Activated CD4-positive, alpha-beta T cell treated with anti-CD3 and anti-CD28 coated beads, Interleukin-2, amount 50 U/mL, for 16 hours (primary cell): ENCODE results near the gene CCDC78.

Source experiments
- DNase-seq: peaks from one replicate; pipeline ENCODE4 v3.0.0-alpha.2; 2020

CCDC78 gene

DNA sequence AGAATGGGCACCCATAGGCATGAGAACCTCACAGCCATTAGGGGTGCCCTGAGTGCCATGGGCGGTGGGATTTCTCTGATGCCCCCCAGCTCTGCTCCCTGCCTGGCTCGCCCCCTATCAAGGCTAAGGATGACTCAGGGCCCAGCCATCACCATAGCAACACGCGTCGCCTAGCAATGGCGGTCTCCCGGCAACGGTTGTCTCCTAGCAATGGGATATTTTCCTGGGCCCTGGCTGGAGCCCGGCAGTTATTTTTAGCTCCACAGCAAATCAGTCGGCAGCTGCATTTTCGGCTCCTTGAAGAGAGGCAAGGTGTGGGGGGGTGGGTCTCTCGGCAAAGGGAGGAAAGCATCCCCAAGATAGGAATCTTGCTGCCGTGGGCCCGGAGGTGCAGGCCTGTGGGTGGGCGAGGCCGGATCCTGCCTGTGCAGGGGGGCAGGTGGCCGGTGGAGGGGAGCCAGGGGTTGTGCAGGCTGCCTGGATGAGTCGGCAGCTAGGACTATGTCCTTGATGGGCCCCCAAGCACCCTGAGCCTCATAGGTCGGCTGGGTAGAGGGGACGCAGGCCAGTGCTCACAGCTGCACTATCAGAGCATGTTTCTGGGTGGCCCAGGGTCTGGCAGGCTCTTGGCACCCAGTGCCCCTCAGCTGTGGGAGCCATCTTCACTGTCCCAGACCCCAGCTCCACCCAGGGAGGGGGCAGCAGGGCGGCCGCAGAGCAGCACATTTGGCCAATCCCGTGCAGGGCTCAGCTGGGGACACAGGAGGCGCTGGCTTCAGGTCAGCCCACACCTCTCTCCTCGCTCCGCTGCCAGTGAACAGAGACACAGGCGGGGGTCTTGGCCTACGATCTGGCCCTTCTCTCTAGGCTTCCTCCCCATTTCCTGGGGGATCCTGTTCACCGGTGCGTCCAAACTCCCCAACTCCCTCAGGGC is 16.4 kb downstream of the CCDC78 start:
- DNase-seq: no peak

DNA sequence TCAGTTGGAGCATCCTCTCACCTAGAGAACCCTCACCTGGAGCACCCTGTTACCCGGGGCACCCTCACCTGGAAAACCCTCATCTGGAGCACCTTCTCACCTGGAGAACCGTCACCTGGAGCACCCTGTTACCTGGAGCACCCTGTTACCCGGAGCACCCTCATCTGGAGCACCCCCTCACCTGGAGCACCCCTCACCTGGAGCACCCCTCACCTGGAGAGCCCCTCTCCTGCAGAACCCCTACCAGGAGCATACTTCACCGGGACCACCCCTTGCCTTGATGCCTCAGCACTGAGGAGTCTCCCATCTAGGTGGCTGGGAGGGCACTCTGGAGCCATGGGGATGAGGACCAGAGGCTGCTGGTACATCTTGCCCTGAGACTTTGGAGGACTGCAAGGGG is 17.3 kb downstream of the CCDC78 start:
- no peak for DNase-seq

- no peak for DNase-seq
These were observed 18.2 kb downstream of the CCDC78 start for GRCh38 chr16:708019-708418.

- no peak for DNase-seq
These were observed 19.1 kb downstream of the CCDC78 start for GRCh38 chr16:707062-707538.

- DNase-seq: no peak
These were observed 19.8 kb downstream of the CCDC78 start for GRCh38 chr16:706189-707061.

DNA sequence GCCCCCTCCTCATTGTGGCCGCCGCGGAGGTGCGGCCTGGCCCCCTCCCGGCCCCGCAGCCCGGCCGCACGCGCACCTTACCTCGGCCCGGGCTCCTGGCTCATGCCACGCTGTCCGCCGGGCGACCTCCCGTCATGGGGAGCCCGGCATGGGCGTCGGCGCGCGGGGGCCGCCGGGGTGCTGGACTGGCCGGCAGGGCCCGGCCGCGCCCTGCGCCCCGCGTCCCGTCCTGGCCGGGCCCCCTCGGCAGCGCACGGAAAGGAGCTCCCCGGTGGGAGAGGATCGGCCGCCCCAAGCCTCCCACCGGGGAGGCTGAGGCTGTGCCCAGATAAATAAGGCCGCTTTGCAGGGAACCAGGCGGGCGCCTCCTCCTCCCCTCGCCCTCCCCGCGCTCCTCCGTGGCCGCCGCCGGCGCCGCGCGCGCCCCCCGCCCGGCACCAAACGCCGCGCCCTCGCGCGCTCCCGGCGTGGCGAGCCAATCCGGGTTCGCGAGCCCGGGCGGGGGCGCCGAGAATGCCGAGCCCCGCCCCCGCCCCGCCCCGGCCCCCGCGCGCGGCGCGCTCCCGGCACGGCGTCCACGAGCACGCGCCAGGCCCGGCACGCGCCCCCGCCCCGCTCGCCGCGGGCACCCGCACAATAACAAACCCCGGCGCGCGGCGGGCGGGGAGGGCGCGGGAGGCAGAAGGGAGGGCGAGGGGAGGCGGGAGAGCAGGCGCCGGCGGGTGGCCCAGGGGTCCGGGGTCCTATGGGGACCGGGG is 20.6 kb downstream of the CCDC78 start, which contains the start of gene FBXL16:
TSS of gene FBXL16 (minus strand) at position 371 of the 758 bp plus-strand sequence. CDS start 8,396 bp downstream, outside the sequence.
- DNase-seq: no peak

DNA sequence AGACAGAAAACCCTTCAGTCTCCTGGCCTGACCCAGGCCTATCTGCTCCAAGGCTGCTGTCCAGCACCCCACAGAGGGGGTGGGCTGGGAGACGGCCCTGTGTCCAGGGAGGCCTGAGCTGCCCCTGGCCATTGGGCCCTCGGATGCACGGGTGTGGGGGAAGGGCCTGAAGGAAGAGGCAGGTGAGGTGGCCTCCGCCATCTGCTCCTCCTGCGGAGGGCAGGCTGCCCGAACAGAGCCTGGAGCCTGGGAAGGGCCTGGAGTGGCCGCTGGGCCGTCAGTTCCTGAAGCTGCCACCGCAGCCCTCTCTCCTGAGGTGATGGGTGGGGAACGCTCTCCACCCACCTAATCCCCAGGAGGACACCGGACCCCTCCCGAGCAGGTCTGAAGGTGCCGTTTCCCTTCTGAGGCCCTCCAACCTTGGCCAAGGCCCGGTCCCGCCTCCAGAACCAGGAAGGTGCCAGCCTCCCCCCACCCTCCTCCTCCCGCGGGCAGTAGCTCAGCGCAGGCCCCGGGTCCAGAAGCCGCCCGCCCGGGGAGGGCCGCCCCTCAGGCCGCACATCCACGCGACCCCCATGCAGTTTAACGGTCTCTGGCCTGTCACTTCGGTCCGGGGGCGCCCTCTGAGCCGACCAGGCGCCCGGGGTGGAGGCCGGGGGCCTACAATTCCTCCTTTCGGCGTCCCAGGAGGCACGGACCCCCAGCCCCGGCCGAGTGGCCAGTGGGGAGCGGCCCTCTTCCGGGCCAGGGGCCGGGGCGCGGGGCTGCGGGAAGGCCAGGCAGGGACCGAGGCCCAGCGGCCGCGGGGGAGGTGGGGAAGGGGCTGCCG is 21.5 kb downstream of the CCDC78 start:
- DNase-seq: no peak

- no peak for DNase-seq
These were observed 22.2 kb downstream of the CCDC78 start for GRCh38 chr16:704047-704446.

DNA sequence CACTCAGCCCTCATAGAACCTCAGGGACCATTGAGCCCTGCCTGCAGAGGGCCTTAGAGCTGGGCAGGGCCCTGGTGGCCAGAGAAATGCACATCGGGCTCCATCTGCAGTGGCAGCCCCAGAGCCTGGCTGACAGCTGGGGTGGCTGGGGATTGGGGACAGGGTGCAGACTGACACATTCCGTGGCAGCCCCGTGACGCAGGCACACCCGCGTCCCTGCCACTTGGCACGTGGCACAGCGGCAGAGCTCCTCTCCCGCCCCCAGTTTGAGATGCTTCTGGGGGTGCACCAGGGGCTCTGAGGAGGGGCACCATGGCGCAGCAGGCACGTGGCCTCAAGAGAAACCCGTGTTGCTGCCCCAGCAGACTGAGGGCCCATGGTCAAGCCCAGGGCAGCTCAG is 22.8 kb downstream of the CCDC78 start:
- no peak for DNase-seq

DNA sequence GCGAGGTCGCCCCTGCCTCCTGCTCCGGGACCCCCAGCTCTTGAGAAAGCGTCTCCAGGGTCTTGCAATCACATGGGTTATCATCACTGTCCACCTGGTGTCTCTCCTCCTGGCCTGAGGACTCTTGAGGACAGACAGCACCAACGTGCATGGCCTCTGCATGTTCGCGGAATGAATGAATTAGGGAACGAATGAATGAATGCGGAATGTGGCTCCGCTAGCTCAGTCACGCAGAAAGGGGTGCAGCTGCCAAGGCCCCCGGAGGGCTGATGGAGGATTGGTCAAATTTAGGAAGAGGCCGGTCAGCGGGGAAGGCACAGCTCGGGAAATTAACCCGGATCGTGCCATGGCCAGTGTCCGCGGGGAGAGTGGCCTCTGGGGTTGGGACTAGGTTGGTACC is 23.9 kb downstream of the CCDC78 start:
- DNase-seq: no peak

- no peak for DNase-seq
These were observed 25.3 kb downstream of the CCDC78 start for GRCh38 chr16:700684-701584.

DNA sequence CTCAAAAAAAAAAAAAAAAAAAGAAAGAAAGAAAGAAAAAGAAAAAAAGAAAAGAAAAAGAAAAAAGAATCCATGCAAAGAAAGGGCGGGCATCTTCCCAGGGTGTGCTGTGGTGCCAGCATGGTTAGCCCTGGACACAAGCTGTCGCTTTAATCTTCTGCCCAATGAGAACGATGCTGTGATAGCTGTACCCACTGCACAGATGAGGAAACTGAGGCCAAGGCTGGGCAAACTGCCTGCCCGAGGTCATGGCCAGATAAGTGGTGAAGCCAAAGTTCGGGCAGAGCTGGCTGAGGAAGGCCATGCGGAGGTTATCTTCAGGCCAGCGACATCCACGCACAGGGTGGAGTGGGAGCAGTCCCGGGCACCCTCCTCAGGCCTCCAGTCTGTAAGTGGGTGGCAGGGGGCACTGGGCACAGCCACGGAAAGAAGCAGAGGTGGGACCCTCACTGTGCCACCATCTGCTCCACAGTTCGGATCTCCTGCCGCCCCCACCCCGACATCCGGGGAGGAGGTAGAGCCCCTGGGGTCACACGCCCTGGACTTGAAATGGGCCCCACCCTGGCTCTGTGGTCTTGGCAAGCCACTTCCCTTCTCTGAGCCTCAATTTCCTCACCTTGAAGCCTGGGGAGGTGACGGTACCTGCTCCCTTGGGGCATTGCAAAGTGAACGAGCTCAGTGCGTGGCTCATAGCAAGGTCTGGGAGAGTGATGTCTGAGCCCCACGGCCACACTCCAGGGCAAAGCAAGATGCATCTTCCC is 27.2 kb downstream of the CCDC78 start:
- no peak for DNase-seq

DNA sequence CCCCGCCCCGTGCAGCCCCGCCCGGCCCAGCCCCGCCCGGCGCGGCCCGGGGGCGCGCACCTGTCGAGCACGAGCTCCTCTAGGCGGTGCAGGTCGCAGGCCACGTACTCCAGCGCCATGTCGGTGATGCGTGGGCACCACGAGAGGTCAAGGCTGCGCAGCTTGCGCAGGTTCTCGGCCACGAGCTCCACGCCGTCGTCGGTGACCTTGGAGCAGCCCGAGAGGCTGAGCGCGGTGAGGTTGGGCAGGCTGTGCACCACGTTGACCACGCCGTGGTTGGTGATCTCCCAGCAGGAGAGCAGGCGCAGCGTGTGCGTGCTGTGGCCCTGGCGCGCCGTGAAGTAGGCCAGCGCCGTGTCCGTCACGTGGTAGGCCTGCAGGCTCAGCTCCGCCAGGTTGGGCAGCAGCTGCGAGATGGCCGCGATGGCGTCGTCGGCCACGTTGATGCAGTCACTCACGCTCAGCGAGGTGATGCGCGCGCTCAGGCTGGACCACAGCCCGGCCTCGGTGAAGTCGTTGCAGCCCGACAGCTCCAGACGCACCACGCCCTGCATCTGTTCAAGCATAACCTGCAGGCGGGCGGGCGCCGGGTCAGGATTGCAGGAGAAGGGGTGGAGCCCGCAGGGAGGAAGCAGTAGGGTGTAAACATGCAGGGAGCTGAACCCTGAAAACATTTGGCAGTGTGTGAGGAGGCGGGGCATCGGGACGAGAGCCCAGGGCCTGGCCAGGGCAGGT is 30.7 kb downstream of the CCDC78 start:
- peak; percentile 67 for DNase-seq

DNA sequence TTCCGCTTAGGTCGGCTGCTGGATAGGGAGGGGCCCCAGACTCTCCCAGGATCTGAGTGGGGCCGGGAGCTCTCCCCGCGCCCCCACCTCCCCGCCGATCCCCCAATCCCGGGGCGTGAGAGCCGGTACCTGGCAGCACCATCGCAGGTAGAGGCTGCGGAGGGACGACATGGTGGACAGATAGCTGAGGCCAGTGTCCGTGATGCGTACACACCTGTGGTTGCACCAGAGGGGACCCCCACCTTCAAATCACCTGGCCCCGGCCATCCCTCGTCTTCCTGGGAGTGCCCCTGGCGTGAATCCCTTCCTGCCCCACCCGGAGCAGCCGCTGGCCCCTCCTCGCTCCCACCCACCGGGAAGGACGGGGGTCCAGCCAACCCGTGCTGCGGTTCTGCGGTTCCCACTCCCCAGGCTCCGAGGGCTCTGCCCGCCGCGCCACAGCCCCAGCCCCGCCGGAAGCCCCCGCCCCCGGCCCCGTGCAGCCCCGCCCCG is 31.3 kb downstream of the CCDC78 start:
- DNase-seq: no peak

DNA sequence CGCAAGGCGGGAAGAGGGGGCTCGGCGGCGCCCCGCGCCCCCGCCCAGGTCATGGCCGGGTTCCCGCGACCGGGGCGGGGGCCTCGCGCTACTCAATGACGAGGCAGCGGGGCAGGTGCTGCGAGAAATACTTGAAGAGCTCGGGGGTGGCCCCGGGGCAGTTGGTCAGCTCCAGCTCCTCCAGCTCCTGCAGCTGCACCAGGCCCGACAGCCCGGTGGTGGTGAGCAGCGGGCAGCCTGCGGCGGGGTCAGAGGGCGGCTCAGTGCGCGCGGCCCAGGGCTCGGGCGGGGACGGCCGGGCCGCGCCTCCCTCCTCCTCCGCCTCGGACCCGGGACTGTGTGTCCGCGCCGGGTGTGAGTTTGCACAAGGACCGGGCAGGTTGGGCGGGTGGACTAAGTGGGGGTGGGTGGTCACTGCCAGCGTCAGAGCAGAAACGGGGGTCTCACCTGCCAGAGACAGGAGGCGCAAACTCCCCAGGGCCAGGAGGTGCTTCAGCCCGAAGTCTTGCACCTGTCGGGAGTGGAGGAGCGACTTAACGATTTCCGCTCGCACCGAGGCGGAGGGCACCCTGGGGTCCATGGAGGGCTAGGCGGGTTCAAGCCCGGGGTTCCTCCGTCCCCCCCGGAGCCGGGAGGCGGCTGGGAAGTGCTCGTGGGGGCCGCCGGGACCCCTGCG is 31.9 kb downstream of the CCDC78 start:
- DNase-seq: no peak

DNA sequence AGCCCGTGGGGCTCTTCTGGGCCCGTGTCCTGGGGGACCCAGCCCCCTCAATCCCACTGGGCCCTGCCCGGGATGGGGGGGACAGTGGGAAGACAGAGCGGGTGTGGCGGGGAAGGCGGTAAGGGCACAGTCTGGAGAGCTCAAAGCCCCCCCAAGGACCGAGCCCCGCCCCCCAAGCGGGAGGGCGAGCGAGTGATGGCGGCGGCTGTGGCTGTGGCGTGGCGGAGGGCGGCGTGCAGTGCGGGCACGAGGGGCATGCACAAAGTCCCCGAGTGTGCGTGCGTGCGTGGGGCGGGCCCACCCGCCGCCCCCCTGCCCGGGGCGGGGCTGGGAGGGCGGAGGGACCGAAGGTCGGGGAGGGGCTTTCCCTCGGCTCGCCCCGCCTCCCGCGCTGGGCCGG is 32.5 kb downstream of the CCDC78 start:
- no peak for DNase-seq

DNA sequence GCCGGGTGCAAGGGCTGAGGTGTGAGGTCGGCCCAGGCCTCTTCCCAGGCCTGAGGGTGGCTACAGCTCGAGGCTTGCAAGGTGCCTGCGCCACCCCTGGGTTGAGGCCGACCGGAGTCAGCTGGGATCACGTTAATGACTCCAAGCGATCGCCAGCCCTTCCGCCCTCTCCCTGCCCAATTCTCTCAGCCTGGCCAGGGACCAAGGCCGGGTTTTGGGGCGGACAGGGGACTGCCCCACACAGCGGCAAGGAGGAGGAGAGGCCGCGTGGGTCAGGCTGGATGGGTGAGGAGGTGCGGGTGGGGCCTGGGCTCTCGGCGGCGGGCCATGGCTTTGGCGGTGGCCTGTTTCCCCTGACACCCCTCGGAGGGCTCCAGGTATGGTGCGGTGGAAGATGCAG is 32.9 kb downstream of the CCDC78 start:
- no peak for DNase-seq

GRCh38 chr16:692356-693108 is 33.7 kb downstream of the CCDC78 start:
- DNase-seq: no peak
